Upper lobe of right lung (tissue), 1 donor: ENCODE data around the gene RAD9A. TPM values are rescaled to one million over a fixed set of nuclear protein-coding genes. Genes with fewer than 3 reads are reported as not detected.

ENCODE experiments used
- ATAC-seq: fragments of 200-7000 bp; cut with Tn5 transposase; one replicate; pipeline ENCODE4 v1.9.1; 2020; ENCODE audit warnings: mild to moderate bottlenecking, moderate library complexity
- DNase-seq: peaks from one replicate; pipeline ENCODE4 v3.0.0-alpha.2; 2020
- H3K27ac ChIP-seq: fragments of 200-600 bp; one replicate; pipeline ENCODE4 v1.8.0; 2022
- H3K27me3 ChIP-seq: fragments of 200-600 bp; one replicate; pipeline ENCODE4 v1.8.0; 2022; ENCODE audit warnings: mild to moderate bottlenecking
- H3K36me3 ChIP-seq: fragments of 200-600 bp; one replicate; pipeline ENCODE4 v1.8.0; 2022
- H3K4me1 ChIP-seq: fragments of 200-600 bp; one replicate; pipeline ENCODE4 v1.8.0; 2022
- H3K4me3 ChIP-seq: fragments of 200-600 bp; one replicate; pipeline ENCODE4 v1.8.0; 2022; ENCODE audit warnings: mild to moderate bottlenecking
- H3K9me3 ChIP-seq: fragments of 200-600 bp; one replicate; pipeline ENCODE4 v1.8.0; 2022
- intact Hi-C: fragments of 100-400 bp; cut with DNase I; formaldehyde crosslinking; loops from one replicate; pipeline ENCODE4 v1.11.0; 2022
- total RNA-seq: library from RNA; stranded (reverse); fragmentation: NEBNext Ultra II Directional; extraction: Animal tissue kit (Norgen Biotek cat#: 25700); gene quantifications from one replicate; pipeline ENCODE4 v1.2.1, GENCODE V29; 2021
- TF ChIP-seq, protein P1 (sequence below): fragments of 200-600 bp; IDR thresholded peaks from one replicate; pipeline ENCODE4 v1.8.0; 2022; ENCODE audit warnings: antibody characterized with exemption
- donor health status: DM: no; HTN: yes; CAD: no; lungs with severe emphysema.

Gene RAD9A
- total RNA-seq, 1 donor from 2014 or later, result 20.7 TPM

DNA sequence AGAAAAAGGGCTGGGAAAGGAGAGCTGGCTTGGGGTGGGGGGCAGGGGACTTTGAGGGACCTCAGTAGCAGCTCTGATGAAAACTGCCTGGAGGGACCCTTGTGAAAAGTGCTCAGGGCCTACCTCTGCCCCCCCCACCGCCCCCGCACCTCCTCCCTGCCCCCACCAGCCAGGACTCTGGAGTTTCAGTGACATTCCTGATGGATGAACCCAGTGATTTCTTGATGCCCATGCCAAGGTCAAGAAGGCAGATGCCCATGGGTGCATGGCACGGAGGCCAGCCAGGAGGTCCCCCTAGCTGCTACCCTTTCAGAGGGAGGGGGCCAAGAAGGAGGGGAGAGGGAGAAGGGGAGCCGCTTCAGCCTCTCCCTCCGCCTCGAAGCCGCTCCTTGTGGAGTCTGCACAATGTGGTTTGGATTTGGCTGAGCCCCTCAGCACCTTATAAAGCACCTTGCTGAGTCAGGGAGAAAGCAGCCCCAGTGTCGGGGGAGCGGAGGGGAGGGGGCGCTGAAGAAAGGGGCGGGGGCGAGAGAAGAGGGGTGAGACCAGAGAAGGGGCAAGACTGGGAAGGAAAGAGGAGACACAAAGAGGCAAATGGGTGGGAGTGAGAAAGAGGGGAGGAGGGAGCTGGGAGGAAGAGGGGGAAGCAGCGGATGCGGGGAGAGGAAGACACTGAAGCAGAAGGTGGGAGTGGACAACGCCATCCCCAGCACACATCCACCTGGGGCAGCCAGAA lies 16.3 kb upstream of the RAD9A start:
- peaks cover 31% of the 10 kb centered on the region for H3K4me1 ChIP-seq
- intact Hi-C loops, result no loop called here
- TF ChIP-seq, protein P1, sequence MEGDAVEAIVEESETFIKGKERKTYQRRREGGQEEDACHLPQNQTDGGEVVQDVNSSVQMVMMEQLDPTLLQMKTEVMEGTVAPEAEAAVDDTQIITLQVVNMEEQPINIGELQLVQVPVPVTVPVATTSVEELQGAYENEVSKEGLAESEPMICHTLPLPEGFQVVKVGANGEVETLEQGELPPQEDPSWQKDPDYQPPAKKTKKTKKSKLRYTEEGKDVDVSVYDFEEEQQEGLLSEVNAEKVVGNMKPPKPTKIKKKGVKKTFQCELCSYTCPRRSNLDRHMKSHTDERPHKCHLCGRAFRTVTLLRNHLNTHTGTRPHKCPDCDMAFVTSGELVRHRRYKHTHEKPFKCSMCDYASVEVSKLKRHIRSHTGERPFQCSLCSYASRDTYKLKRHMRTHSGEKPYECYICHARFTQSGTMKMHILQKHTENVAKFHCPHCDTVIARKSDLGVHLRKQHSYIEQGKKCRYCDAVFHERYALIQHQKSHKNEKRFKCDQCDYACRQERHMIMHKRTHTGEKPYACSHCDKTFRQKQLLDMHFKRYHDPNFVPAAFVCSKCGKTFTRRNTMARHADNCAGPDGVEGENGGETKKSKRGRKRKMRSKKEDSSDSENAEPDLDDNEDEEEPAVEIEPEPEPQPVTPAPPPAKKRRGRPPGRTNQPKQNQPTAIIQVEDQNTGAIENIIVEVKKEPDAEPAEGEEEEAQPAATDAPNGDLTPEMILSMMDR, result no peak
- no peak overlapping the region for H3K4me3 ChIP-seq
- DNase-seq (no peak), ATAC-seq (no peak)
- H3K27me3 ChIP-seq, result no peaks in the 10 kb centered on the region
- H3K36me3 ChIP-seq, result no peaks in the 10 kb centered on the region
- H3K9me3 ChIP-seq, result no peaks in the 10 kb centered on the region
- no peak overlapping the region for H3K27ac ChIP-seq

DNA sequence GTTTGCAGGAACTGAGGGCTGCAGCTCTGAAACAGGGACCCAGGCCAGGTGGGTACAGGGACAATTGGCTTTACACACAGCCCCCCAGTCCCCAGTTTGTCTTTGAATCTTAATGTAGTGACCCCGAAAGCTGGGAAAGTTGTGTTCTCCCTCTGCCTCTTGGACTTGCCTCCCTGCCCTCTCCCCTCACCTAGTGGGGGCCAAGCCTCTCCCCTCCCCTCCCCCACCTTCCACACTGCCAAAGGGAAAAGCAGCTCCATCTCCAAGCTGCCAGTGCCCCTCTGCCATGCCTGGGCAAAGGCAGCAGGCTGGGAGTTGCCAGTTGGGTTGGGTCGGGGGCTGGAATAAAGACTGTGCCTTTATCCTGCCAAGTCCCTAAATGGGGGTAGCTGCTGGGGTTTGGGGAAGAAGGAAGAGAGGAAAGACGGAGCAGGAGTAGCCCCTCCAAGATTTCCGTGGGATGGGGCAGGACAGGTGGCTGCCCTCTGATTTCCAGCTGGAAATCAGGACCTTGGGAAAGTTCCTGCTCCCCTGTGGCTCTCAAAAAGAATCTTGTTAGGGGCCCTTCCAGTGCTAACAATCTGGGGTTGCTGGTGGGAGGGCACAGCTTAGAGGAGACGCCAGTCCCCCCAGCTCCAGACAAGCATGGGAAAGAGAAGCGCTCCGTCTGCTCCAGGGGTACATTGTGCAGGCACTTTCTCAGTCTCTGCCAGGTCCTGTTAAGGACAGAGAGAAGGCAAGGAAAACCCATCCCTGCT lies 15.5 kb upstream of the RAD9A start:
- intact Hi-C loops, result no loop called here
- Histone ChIP-seq H3K27me3 (no peaks in the 10 kb centered on the region), H3K4me1 (peaks cover 24% of the 10 kb centered on the region), H3K27ac (no peak overlapping the region), H3K36me3 (no peaks in the 10 kb centered on the region), H3K9me3 (no peaks in the 10 kb centered on the region), H3K4me3 (no peak overlapping the region)
- TF ChIP-seq, protein P1, result no peak
- DNase-seq, result no peak
- ATAC-seq, result no peak

DNA sequence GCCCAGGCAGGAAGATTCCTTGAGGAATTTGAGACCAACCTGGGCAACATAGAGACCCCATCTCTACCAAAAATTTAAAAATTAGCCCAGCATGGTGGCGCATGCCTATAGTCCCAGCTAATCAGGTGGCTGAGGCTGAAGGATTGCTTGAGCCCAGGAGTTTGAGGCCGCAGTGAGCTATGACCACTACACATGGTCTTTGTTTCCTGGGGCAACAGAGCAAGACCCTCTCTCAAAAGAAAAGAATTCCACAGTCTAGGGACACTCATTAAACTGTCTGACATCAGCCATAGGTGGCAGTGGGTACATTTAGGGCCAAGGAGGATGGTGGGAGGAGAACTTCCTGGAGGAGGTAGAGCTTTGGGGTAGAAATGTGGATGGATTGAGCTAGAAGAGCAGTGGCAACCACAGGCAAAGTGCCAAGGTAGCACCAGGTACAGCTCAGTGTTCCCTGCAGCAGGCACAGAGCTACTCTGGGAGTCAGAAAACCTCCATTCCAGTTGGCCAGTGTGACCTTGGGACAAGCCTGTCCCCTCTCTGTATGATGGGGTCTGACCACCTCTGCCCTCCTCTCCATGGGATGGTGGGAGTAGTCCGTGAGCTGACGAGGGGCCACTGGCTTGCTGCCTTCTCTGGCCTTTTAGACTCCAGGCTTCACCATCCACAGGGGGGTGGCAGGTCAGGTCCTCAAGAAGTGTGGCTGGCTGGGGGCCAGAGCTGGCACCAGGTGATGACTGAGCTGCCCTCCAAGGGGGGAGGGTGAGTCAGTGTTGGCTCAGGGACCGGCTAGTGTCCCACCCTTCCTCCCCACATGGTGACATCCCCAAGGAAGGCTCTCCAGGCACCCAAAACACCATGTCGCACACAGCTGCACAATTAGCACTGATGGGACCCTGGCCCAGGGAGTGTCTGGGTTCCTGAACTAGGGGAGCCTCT lies 14.6 kb upstream of the RAD9A start:
- TF ChIP-seq, protein P1, result no peak
- intact Hi-C loops, result no loop called here
- no peaks in the 10 kb centered on the region for H3K27me3 ChIP-seq
- no peaks in the 10 kb centered on the region for H3K9me3 ChIP-seq
- no peak overlapping the region for H3K4me3 ChIP-seq
- ATAC-seq, result no peak
- peaks cover 17% of the 10 kb centered on the region for H3K4me1 ChIP-seq
- no peaks in the 10 kb centered on the region for H3K36me3 ChIP-seq
- no peak overlapping the region for H3K27ac ChIP-seq
- no peak for DNase-seq

DNA sequence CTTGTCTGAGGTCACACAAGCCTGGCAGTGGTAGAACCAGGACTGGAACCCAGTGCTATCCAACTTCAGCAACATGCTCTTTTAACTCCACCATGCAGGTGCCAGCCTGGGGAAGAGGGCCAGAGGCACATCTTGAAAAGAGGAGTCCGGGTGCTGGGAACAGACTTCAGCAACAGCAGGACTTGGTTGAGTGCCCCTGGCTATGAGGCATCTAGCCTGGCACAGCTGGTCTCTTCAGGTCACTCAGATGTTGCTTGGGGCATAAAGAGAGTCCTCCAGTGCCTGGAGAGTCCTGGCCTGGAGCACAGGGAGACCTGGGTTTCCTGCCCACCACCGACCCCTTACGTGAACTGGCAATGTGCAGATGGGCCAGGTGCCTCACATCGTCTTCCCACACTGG lies 13.2 kb upstream of the RAD9A start:
- no peak for ATAC-seq

More for the DNA sequence above, 13.2 kb upstream of the RAD9A start:
- H3K27ac ChIP-seq, result no peak overlapping the region
- H3K27me3 ChIP-seq, result no peaks in the 10 kb centered on the region
- H3K36me3 ChIP-seq, result no peaks in the 10 kb centered on the region
- no peaks in the 10 kb centered on the region for H3K9me3 ChIP-seq
- H3K4me1 ChIP-seq, result peaks cover 19% of the 10 kb centered on the region
- no peak for DNase-seq
- H3K4me3 ChIP-seq, result no peak overlapping the region
- intact Hi-C loops, result no loop called here
- TF ChIP-seq, protein P1, result no peak
